Omental fat pad (tissue), 4 donors: Measurements from ENCODE around the gene IL1F10. TPM values are rescaled to one million over a fixed set of nuclear protein-coding genes. Genes with fewer than 3 reads are reported as not detected.

Experiments
- ATAC-seq: fragments of 150-250 bp; one replicate; pipeline ENCODE4 v1.9.1; 2016; ENCODE audit warnings: mild to moderate bottlenecking, moderate library complexity; ENCODE audit not compliant: low FRiP score
- DNase-seq: peaks from one replicate; pipeline ENCODE4 v3.0.0-alpha.2; 2019; ENCODE audit warnings: low spot score
- total RNA-seq, 4 donors: library from RNA; depleted of rRNA; stranded (reverse); fragments of >200 nt; gene quantifications; one replicate each; pipeline ENCODE4 v1.1.0, GENCODE V29; 2016
- TF ChIP-seq, protein P1 (sequence below), 3 donors: fragments of 450-650 bp; IDR thresholded peaks; one replicate each; pipeline ENCODE4 v1.5.1; 2016 to 2017; ENCODE audit warnings: antibody characterized with exemption in 3 of 3, mild to moderate bottlenecking in 3 of 3, moderate library complexity in 2 of 3

Gene IL1F10
- total RNA-seq, 4 donors from 2014 or later, result not detected

DNA sequence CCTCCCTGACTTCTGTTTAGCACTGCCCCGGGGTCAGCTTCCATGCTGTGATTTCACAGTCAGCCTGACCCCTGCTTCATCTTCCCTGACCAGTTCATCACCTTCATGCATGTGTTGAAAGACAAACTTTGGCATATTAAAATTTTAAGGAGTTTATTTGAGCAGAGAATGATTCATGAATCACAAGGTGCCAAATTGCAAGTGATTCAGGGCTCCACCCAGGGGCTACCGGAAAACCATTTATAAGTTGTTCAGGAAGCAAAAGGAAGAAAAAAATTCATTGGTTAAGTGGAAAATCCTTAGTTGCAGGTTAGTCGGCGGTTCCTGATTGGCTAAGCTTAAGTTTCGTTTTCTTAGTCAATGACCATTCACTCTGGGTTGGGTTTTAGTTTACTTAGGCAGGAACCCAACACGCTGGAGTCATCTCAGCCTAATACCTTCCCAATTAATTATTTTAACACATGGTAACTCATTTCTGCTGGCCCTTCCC lies 10.6 kb downstream of the IL1F10 start:
- ATAC-seq (peak; percentile 85), DNase-seq (no peak)
- TF ChIP-seq, protein P1, sequence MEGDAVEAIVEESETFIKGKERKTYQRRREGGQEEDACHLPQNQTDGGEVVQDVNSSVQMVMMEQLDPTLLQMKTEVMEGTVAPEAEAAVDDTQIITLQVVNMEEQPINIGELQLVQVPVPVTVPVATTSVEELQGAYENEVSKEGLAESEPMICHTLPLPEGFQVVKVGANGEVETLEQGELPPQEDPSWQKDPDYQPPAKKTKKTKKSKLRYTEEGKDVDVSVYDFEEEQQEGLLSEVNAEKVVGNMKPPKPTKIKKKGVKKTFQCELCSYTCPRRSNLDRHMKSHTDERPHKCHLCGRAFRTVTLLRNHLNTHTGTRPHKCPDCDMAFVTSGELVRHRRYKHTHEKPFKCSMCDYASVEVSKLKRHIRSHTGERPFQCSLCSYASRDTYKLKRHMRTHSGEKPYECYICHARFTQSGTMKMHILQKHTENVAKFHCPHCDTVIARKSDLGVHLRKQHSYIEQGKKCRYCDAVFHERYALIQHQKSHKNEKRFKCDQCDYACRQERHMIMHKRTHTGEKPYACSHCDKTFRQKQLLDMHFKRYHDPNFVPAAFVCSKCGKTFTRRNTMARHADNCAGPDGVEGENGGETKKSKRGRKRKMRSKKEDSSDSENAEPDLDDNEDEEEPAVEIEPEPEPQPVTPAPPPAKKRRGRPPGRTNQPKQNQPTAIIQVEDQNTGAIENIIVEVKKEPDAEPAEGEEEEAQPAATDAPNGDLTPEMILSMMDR (IDR thresholded peaks at IDR 0.05), result no peak

GRCh38 chr2:113079131-113079530 lies 11.4 kb downstream of the IL1F10 start:
- DNase-seq, result no peak
- TF ChIP-seq, protein P1 (IDR thresholded peaks at IDR 0.05), result no peak
- no peak for ATAC-seq

- ATAC-seq (no peak), DNase-seq (no peak)
- TF ChIP-seq, protein P1 (IDR thresholded peaks at IDR 0.05), result no peak
These were observed 12.4 kb downstream of the IL1F10 start for GRCh38 chr2:113080134-113080533.

GRCh38 chr2:113081488-113082210 lies 13.9 kb downstream of the IL1F10 start:
- ATAC-seq (no peak), DNase-seq (no peak)
- TF ChIP-seq, protein P1 (IDR thresholded peaks at IDR 0.05), result no peak

DNA sequence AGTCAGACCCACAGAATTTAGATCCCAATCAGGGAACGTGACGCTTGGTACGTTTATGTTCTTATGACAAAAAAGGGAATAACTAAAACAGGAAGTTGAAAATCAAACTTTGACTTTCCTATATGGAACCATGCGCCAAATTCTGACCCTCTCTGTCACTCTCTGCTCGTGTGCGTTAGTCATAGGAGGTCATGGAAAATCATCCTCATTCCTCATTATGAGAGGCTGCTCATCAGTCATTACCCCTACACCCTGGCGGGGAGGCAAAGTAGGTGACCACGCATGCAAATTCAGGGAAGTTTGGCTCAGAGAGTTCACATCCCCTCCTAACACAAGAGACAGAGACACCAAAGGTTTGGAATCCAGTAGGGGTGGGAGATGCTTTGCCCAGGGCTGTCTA lies 15.5 kb downstream of the IL1F10 start:
- TF ChIP-seq, protein P1 (IDR thresholded peaks at IDR 0.05), result no peak
- DNase-seq, result no peak
- ATAC-seq, result no peak

DNA sequence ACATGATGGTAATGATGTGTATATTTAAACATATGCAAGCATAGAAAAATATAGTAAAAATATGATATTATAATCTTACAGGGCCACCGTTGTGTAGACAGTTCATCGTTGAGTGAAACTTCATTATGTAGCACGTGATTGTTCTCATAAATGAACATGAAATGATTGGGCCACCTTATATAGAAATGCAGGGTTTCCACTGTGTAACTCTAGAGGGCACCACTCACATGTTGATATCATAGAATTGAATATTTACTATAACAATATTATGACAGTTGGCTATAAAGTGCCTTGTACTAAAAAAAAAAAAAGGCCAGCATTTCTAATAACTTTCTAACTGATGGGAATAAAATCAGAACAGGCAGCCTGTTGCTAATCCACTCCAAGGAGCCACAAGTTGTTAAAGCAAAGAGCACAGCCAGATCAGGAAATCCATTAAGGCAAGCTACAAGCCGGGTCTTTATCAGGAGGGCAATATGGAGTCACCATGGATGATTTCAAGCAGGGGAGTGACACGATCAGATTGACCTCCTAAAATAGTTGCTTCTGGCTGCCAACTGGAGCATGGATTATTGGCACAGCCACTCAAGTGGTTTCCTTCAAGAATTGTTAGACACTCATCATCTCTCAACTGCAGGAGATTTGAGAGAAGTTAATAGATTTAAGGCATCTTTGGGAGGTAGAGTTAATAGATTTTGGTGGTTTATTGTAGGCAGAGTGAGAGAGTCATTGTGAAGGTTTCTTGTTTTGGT lies 16.7 kb downstream of the IL1F10 start:
- no peak for DNase-seq
- no peak for ATAC-seq
- TF ChIP-seq, protein P1 (IDR thresholded peaks at IDR 0.05), result no peak
